ENCODE data around the gene ADAMTS8. TPM values are rescaled to one million over a fixed set of nuclear protein-coding genes. Genes with fewer than 3 reads are reported as not detected.

ADAMTS8 gene
- total RNA-seq, 3 donors from 2014 or later (not counting 1 experiment from before 2014, with no cell fraction given): not detected

DNA sequence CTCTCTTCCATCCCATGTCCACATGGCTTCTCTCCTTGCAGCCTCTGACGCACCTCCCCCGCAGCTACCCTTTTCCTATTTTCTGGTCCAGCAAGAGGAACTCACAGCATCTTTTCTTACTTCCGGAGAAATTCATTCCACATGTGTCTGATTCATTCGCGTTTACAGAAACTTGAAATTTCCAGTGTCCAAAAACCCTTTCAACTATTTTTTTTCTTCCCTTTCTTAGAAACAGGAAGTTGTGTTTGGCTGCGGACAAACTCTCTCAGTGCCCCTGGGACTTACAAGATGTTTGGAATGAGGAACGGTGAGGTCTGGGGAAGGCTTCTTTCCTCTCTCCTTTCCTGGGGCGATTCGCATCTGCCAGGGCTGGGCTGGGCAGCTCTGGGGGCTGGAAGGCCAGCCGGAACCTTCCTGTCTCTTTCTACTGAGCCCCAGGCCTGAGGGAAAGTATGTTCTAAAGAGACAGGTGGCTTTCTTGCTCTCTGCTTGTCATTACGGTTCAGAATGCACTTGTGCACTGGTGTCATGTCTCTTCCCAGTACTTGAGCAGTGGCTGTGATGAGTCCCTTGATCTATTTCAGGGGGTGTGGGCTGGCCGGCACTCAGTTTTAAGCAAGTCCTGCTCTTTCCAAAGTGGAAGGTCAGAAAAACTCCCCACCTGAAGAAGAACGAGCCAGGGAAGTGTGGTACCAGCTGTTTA, 27.5 kb downstream of the ADAMTS8 start:
- Mint-ChIP-seq H3K9me3 (no peaks in the 10 kb centered on the region), H3K36me3 (no peaks in the 10 kb centered on the region), H3K4me1 (peaks cover 17 to 18% of the 10 kb centered on the region in 2 donors), H3K27ac (peak overlapping the region in 1 of 2 donors; percentile 23), H3K27me3 (ENCODE audit: low read depth in 2 of 2) (peaks cover 31 to 41% of the 10 kb centered on the region in 2 donors), H3K4me3 (no peak overlapping the region)
- 22% methylated on average over 10 of the region's 13 CpGs for WGBS (ENCODE audit: insufficient coverage)
- no peaks in the 10 kb centered on the region for H3K9me3 ChIP-seq (ENCODE audit: control insufficient read depth, insufficient read depth, low read length)
- H3K4me3 ChIP-seq (ENCODE audit: low read length): no peak overlapping the region
- intact Hi-C loops (cut with micrococcal nuclease): no loop called here
- ATAC-seq: peak in 1 of 3 donors; percentile 22
- no peak overlapping the region for H3K27ac ChIP-seq (ENCODE audit: low read length)
- H3K36me3 ChIP-seq (ENCODE audit: control insufficient read depth, insufficient read depth, low read length): no peaks in the 10 kb centered on the region
- TF ChIP-seq, protein P1, sequence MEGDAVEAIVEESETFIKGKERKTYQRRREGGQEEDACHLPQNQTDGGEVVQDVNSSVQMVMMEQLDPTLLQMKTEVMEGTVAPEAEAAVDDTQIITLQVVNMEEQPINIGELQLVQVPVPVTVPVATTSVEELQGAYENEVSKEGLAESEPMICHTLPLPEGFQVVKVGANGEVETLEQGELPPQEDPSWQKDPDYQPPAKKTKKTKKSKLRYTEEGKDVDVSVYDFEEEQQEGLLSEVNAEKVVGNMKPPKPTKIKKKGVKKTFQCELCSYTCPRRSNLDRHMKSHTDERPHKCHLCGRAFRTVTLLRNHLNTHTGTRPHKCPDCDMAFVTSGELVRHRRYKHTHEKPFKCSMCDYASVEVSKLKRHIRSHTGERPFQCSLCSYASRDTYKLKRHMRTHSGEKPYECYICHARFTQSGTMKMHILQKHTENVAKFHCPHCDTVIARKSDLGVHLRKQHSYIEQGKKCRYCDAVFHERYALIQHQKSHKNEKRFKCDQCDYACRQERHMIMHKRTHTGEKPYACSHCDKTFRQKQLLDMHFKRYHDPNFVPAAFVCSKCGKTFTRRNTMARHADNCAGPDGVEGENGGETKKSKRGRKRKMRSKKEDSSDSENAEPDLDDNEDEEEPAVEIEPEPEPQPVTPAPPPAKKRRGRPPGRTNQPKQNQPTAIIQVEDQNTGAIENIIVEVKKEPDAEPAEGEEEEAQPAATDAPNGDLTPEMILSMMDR (IDR thresholded peaks at IDR 0.05): no peak
- H3K27me3 ChIP-seq (ENCODE audit: control insufficient read depth, insufficient read depth, low read length): no peaks in the 10 kb centered on the region
- peaks cover 11% of the 10 kb centered on the region for H3K4me1 ChIP-seq (ENCODE audit: control insufficient read depth, insufficient read depth, low read length)
- DNase-seq: no peak

DNA sequence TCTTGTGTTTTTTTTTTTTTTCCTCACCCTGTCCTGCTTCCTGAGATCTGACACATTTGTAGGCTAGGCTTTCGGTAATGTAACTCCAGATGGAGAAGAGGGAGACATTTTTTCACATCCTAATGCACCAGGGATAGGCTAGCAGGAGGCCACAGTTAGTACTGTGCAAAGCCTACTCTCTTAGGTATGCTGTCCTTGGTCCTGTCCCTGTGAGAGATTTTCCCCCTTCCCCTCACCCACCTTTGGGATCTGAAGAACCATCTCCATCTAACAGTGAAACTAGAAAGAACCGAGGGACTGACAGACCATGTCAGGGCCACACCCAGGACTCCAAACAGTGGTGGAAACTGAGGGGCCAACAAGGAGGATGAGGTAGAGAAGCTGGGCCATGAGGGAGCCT, 29.2 kb downstream of the ADAMTS8 start:
- TF ChIP-seq, protein P1 (IDR thresholded peaks at IDR 0.05): no peak
- 84% methylated on average over 2 of the region's 2 CpGs for WGBS (ENCODE audit: insufficient coverage)
- Mint-ChIP-seq H3K9me3 (no peaks in the 10 kb centered on the region), H3K4me3 (no peak overlapping the region), H3K36me3 (no peaks in the 10 kb centered on the region), H3K27ac (no peak overlapping the region), H3K27me3 (ENCODE audit: low read depth in 2 of 2) (peaks cover 34 to 48% of the 10 kb centered on the region in 2 donors), H3K4me1 (peaks cover 17% of the 10 kb centered on the region in 2 donors)
- intact Hi-C loops (cut with micrococcal nuclease): no loop called here
- H3K27me3 ChIP-seq (ENCODE audit: control insufficient read depth, insufficient read depth, low read length): no peaks in the 10 kb centered on the region
- no peak overlapping the region for H3K4me3 ChIP-seq (ENCODE audit: low read length)
- no peaks in the 10 kb centered on the region for H3K36me3 ChIP-seq (ENCODE audit: control insufficient read depth, insufficient read depth, low read length)
- H3K27ac ChIP-seq (ENCODE audit: low read length): no peak overlapping the region
- H3K9me3 ChIP-seq (ENCODE audit: control insufficient read depth, insufficient read depth, low read length): no peaks in the 10 kb centered on the region
- DNase-seq (no peak), ATAC-seq (no peak)
- peaks cover 11% of the 10 kb centered on the region for H3K4me1 ChIP-seq (ENCODE audit: control insufficient read depth, insufficient read depth, low read length)

DNA sequence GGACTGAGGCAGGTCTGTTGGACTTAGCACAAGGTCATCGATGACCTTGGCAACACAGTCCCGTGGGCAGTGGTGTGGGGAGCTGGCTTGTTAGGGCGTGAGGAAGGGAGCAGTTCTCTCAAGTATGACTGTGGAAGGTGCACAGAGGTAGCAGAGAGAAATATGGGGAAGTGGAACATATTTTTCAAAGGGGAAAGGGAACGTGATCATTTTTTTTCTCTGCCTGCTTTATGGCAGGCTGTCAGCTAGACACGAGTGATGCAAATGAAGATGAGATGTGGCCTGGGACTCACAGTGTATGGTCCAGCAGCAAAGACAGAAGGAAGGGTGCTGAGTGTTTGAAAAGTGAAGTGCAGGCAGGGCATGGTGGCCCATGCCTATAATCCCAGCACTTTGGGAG, 30.6 kb downstream of the ADAMTS8 start:
- no peak overlapping the region for H3K27ac ChIP-seq (ENCODE audit: low read length)
- H3K4me1 ChIP-seq (ENCODE audit: control insufficient read depth, insufficient read depth, low read length): peaks cover 11% of the 10 kb centered on the region
- H3K27me3 ChIP-seq (ENCODE audit: control insufficient read depth, insufficient read depth, low read length): no peaks in the 10 kb centered on the region
- TF ChIP-seq, protein P1 (IDR thresholded peaks at IDR 0.05): no peak
- intact Hi-C loops (cut with micrococcal nuclease): no loop called here
- H3K36me3 ChIP-seq (ENCODE audit: control insufficient read depth, insufficient read depth, low read length): no peaks in the 10 kb centered on the region
- Mint-ChIP-seq H3K36me3 (no peaks in the 10 kb centered on the region), H3K4me1 (peaks cover 17 to 19% of the 10 kb centered on the region in 2 donors), H3K4me3 (no peak overlapping the region), H3K27me3 (ENCODE audit: low read depth in 2 of 2) (peaks cover 37 to 48% of the 10 kb centered on the region in 2 donors), H3K27ac (no peak overlapping the region), H3K9me3 (no peaks in the 10 kb centered on the region)
- no peak overlapping the region for H3K4me3 ChIP-seq (ENCODE audit: low read length)
- 45% methylated on average over 5 of the region's 5 CpGs for WGBS (ENCODE audit: insufficient coverage)
- no peak for ATAC-seq
- H3K9me3 ChIP-seq (ENCODE audit: control insufficient read depth, insufficient read depth, low read length): no peaks in the 10 kb centered on the region
- DNase-seq: no peak

DNA sequence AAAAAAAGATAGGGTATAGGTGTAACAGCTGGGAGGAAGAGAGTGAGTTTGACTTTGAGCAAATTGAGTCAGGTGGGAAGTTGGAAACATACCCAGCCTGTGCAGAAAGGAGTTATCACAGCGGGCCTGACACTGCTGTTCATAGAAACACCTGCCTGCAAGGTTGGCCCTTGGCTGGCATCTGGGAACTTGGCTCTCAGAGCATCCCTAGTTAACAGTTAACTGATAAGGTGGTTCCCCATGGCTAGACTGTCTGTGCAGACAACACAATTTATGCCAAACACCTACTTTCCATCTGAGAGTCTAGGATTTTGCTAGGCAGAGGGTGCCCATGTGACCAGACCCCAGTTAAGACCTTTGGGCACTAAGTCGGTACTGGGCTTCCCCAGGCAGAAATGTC, 31.4 kb downstream of the ADAMTS8 start:
- H3K4me3 Mint-ChIP-seq: no peak overlapping the region
- H3K36me3 ChIP-seq (ENCODE audit: control insufficient read depth, insufficient read depth, low read length): no peaks in the 10 kb centered on the region
- DNase-seq (no peak), ATAC-seq (no peak)
- H3K4me3 ChIP-seq (ENCODE audit: low read length): no peak overlapping the region
- peaks cover 11% of the 10 kb centered on the region for H3K4me1 ChIP-seq (ENCODE audit: control insufficient read depth, insufficient read depth, low read length)
- H3K27me3 Mint-ChIP-seq (ENCODE audit: low read depth in 2 of 2): peaks cover 40 to 48% of the 10 kb centered on the region in 2 donors
- H3K27me3 ChIP-seq (ENCODE audit: control insufficient read depth, insufficient read depth, low read length): no peaks in the 10 kb centered on the region
- WGBS (ENCODE audit: insufficient coverage): 90% methylated on average over 2 of the region's 2 CpGs
- H3K36me3 Mint-ChIP-seq: no peaks in the 10 kb centered on the region
- H3K9me3 Mint-ChIP-seq: no peaks in the 10 kb centered on the region
- TF ChIP-seq, protein P1 (IDR thresholded peaks at IDR 0.05): no peak
- intact Hi-C loops (cut with micrococcal nuclease): no loop called here
- H3K9me3 ChIP-seq (ENCODE audit: control insufficient read depth, insufficient read depth, low read length): no peaks in the 10 kb centered on the region
- H3K4me1 Mint-ChIP-seq: peaks cover 25 to 27% of the 10 kb centered on the region in 2 donors
- no peak overlapping the region for H3K27ac ChIP-seq (ENCODE audit: low read length)
- no peak overlapping the region for H3K27ac Mint-ChIP-seq

Data from natural killer cell (primary cell).